ENCODE measurements around the gene PGAP1.
"Not testable (repeated sequence)": the region's sequence is repeated elsewhere in the genome, so short reads cannot be mapped to it uniquely, and the experiment has no call there.

Gene PGAP1

DNA sequence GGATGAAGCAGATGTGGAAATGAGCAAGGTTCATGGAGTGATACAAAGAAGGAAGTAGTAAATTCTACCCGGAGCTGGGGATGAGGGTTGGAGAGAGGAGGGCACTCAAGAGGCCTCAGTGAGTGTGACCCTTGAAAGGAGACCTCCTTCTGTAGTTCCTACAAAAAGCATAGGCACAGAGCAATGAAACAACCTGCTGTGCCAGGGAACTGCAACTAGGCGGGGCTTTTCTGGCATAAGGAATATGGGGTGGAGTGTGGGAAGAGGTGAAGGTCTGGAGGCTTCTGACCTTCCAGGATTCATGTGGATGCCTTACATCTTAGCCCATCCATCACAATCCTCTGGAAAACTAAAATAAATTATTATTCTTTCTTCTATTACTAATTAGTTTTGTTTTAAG, 25.5 kb upstream of the PGAP1 start:
- DNase-seq (ENCODE audit: low spot score): no peak

DNA sequence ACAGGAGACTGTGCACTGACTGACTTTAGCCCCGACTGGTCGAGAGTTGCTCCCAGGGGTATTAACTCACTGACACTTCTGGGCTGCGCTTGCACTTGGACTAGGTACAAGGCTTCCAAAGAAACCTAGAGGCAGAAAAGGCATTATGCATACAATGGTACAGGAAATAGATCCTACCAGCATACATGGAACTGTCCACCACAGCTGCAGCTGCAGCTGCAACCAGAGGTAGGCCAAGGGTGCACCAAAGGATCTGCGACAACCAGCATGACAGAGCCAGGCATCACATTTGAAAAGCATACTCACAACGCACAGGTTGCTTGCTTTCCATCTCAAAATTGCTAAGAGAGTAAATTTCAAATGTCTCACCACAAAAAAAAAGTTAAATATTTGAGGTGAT, 22.6 kb upstream of the PGAP1 start:
- no peak for DNase-seq (ENCODE audit: low spot score)

DNA sequence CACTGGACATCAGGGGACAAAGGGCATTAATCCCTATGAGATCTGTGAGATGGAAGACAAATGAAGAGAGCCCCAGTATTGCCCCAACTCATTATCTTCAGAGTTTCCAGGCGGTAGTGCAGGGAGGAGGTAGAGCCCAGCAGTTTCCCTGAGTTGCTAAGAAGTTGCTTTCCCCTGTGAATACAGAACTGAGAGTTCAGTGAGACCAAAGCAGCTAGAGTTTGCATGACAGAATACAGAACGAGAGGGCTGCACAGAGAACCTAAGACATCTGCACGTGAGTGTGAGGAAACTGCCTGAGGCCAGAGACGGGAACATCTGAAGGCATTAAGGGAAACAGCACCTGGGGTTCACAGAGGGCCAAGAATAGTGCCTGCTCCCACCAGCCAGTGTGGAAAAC, 18.1 kb upstream of the PGAP1 start:
- DNase-seq (ENCODE audit: low spot score): no peak

DNA sequence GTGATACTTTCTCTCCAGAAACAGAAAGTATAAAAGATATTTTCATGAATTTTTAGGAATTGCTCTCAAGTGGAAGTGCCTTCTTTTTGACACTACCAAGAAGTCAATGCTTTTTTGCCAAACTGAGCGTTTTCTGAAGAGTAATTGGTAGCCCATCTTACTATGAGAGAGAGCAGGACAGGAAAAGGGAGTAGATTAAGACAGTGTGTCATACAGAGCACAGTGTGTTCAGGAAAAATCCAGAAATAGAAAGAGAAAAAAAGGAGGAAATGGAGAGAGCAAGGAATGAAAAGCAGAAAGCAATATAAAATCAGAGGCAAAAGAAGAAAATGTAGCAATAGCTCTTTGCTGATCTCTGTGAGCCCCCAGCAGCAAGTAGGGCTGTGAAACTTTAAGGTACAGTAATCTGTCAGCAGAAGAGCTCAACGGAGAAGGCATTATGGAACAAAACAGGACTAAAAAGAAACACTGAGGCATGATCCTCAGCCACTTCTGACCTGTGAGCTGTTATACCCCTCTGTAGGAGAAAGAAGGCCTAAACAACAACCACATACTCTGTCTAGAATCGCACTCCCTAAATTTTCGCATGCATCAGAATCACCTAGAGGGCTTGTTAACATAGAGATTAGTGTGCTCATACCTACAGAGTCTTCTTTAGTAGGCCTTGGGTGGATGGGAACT, 15.0 kb upstream of the PGAP1 start:
- no peak for DNase-seq (ENCODE audit: low spot score)

DNA sequence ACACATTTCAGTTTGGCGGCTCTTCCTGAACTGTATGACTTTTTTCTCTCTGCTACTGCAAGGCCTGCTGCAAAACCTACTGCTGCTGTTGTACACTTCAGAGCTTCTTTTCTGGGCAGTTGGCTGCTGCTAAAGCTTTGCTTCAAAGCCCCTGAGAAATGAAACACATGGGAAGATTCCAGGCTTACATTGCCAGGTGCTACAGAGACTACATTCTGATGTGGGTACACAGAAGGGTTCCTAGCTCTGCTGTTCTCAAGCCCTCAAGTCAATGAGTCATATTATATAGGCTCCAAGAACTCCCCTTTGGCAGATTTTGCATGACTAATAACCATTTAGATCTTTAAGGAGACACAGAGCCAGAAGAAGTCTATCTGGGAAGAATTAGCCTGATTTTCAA, 12.9 kb upstream of the PGAP1 start:
- DNase-seq (ENCODE audit: low spot score): no peak

DNA sequence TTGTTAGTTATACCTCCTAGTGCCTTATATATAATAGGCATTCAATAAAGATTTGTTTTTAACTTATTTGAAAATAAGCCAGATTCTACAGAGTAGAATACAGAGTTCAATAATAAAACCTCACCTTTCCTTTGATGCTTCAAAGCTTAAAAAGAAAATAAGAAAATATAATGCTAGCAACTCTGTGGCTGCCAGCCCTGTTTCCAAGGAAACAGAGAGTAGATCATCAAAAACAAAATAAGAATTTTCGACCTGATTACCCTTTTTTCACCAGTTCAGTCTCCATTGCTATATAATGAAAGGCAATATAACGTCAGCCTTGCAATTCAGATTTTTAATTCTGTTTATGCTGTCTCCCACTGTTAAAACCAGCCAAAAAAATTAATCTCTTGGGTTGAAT, 8.9 kb upstream of the PGAP1 start:
- DNase-seq (ENCODE audit: low spot score): no peak

DNA sequence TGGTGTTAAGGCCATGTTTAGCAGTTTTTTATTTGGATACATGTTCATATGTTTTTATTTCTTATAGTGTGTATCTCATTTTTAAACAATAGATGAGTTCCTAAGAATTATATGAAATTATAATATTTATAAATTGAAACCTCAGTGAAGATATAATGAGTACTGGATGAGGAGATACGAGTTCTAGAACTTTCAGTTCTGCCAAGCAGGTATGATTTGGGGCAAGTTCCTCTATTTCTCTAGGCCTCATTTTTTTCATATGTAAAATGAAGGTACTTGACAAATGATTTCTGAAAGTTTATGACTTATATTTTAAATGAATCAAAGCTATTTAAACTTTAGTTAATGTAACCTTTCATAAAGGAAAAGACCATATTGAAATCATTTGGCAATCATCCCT, 8.2 kb upstream of the PGAP1 start:
- no peak for DNase-seq (ENCODE audit: low spot score)

DNA sequence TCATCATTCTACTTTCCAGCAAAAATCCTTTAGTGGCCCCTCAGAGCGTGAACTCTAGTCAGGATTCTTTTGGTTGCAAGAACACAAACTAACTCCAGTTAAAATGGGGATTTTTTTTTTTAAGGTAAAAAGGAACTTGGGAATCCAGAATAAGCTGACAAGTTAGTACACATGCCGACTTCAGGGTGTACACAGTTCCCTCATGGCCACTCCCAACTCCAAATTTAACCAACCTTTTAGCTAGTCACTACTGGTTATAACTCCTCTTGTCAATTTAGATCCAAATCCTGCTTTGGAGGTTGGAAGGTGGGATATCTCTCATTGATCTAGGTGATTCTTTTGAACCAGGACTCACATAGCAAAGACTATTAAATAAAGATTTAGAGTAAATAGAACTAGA, 5.0 kb upstream of the PGAP1 start:
- DNase-seq (ENCODE audit: low spot score): no peak

DNA sequence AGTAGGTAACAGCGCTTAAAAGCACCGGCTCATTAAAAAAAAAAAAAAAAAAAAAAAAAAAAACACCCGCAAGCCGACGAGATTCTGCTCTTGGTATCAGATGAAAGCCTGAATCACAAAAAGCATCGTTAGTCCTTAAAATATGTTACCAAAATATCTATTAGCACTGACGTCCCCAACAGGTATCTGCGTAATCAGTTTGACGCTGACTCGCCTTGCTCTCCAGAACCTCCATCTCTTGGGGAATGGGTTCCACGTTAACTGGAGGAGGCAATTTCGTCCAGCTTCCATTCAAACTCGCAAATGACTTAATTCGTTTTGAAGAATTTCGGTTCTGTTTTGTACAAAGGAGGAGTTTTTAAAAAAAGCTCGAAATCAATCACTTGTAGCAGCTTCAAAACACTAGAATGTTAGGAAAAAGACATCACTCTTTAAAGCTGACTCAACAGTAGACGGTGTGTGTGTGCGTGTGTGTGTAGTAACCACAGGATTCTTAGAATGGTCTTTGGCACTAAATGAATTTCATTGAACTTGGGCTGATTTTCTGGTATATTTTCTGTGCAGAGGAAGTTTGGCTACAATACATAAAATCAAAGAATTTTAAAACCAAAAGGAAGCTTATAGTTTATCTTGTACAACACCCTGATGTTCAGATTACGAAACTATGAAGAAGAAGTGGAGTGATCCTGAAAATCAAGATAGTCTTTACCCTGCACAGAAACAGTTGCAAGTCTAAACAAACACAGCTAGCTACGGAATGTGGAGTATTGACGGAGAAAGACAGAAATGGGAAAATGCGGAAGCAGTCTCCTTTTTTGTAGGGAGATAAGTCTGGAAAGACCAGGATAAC, 1.1 kb upstream of the PGAP1 start:
- peak; percentile 64 for DNase-seq (ENCODE audit: low spot score)

DNA sequence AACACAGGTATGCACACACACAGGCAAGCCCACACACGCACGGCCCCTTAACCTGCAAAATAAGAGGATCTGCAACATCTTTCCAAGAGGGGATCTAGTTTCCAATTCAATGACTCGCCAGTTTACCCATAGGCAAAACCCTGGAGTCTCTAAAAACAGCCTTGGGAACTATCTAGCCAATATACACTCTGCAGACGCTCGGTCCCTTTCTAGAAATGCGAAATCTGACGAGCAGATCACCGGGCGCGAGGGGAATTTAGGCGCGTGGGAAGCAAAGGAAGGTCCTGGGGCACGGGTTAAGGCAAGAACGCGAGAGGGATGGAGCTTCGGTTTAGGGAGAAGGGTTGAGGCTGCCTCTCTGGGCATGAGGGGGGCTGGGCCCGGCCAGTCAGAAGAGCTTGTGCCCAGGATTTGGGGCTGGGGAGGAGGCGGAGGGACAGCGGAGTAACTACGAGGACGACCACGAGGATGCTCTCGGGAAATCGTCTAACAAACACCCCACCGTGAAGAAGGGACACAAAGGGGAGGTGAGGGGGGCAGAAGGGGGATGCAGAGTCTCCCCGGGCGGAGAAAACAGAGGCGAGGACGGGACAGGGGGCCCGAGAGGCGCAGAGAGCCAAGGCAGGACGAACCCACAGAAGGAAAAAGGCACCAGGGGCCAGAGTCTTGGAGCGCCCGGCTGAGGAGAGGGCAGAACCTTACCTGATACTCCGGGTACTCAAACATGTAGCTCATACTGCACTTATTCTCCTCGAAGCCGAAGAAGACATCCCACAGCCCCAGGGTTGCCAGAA, 542 bp downstream of the PGAP1 start:
- DNase-seq (ENCODE audit: low spot score): peak; percentile 57

DNA sequence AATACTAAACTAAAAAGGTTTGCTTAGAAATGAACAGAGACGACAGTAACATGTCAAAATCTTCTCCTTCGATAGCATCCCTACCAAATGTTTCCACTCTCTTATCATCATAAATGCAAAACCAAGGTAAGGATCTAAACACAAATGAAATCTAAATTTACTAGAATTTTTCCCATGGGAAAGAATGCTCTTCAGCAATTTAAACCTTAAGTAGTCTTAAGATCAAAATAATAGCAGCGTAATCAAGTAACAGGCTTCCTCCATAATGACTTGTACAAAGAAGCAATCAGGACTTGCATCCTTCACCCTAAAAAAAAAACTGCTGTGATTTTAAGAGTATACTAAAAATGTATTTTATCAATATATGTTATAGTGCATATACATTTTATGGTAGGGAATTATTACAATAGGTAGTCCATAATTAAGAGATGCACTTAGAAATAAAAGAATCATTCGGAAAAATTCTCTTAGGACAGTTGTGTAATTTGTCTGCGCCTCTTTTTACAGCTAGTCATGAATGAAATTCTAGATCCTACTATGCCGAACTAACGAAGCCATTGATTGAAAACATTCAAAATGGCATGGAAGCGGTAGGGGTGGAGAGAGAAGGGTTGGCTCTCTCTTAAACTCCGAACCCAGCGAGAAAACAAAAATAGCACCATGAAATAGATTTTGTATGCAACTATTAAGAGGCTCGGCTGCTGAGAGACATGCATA, 1.3 kb downstream of the PGAP1 start:
- DNase-seq (ENCODE audit: low spot score): no peak

DNA sequence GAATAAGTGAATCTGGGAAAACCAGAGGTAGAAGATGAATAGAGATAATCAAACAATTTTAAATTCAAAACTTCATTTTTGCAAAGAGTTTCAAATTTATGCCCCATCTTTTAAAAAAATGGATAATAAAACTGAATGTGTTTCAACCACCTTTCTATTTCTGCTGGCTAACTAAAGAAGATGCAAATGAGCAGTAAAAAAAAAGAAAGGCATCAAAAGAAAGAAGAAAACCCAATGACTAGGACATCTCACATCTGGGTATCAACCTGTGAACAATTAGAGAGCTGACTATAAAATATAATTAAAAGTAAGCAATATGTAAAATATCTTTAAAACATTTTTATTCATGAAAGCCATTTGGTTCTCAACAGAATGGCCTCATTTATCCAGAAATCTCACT, 2.5 kb downstream of the PGAP1 start:
- no peak for DNase-seq (ENCODE audit: low spot score)

DNA sequence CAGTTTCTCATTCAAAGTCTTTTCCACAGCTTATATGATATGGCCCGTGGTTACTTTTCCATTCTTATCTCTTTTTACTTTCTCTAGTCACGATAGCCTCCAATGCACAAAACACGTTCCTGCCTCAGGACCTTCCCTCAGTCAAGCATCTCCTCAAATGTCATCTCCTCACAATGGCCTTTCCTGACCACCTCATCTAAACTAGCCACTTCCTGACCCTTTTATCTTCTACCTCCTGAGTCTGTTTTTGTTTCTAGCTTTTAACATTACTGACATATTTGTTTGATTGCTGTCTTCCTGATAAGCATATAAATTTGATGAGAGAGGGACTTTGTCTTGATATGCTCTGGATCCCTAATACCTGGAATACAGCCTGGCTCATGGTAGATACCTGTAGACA, 7.6 kb downstream of the PGAP1 start:
- no peak for DNase-seq (ENCODE audit: low spot score)

DNA sequence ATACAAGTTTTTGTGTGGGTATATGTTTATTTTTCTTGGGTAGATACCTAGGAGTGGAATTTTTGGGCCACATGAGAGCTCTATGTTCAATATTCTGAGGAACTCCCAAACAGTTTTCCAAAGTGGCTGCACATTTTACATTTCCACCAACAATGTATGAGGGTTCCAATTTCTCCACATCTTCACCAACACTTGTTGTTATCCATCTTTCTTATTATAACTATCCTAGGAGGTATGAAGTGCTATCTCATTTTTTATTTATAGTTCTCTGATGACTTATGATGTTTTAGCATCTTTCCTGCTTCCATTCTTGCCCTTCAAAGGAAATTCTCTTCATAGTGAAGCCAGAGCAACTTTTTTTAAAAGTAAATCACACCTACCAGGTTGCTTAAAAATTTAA, 8.7 kb downstream of the PGAP1 start:
- no peak for DNase-seq (ENCODE audit: low spot score)

DNA sequence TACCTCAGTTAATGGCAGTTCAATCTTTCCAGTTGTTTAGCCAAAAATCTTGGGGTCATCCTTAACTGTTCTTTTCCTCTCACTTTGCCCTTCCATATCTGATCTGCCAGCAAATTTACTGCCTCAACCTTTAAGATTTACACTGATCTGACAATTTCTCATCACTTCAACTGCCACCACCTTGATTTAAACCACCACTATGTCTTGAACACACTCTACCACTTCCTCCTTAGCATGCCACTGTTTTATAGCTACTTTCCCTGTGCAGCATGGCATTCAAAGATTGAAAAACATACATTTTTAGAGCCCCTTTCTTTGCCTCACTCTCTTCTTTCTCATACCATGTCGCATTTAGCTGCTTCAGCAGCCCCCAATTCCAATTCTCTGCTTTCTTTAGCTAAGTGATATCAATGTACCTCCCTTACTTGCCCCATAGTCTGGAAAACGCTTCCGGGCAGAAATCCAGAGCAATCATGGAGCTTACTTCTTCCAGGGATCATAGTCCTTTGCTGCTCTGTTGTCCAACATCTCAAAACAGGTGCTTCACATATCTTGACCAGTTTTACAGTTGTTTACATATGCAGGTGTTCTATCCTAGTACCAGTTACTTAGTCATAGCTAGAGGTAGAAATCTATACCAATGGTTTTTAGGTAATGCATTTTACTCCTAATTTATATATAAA, 10.9 kb downstream of the PGAP1 start:
- DNase-seq (ENCODE audit: low spot score): no peak

DNA sequence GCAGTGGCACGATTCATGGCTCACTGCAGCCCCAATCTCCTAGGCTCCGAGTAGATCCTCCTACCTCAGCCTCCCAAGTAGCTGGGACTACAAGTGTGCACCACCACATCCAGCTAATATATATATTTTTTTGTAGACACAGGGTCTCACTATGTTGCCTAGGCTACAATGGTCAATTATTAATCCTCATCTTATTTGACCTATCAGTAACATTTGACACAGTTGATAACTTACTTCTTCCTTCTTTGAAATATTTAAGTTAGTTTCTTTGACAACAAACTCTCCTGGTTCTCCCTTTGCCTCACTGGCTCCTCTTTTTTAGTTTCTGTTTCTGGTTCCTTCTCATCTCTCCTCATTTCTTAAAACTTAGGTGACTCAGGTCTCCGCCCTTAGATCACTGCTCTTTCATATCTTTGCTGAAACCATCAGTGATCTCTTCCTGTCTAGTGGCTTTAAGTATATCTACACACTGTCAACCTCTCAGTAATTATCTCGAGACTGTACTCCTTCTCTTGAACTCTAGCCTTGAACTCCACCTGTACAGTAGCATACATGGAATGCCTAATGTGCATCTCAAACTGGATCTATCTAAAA, 11.5 kb downstream of the PGAP1 start:
- no peak for DNase-seq (ENCODE audit: low spot score)

DNA sequence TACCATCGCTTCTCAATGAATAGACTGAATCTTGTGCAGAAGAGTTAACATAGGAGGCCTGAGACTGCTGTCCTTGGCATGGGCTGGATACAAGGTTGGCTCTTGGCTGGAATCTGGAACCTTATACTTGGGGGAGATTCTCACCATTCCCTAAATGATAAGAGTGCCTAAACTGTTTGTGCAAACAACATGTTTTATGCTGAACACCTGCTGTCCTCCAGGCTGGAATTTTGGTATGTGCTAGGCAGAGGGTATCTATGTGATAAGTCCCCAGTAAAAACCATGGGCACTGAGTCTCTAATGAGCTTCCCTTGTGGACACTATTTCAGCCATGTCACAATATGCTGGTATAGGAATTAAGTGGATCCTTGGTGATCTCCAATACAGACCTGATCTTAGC, 12.8 kb downstream of the PGAP1 start:
- DNase-seq (ENCODE audit: low spot score): no peak

DNA sequence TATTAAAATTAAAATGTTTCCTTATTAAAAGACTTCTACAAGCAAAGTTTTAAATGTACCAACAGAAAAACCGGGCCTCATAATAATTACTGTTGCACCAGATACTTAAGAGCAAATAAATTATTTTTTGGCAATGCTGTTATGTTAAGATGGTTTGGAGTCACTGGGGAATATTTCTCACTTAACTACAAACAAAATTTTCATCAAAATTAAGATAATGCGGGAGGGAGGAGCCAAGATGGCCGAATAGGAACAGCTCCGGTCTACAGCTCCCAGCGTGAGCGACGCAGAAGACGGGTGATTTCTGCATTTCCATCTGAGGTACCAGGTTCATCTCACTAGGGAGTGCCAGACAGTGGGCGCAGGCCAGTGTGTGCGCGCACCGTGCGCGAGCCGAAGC, 21.1 kb downstream of the PGAP1 start:
- not testable (repeated sequence) for DNase-seq (ENCODE audit: low spot score)

DNA sequence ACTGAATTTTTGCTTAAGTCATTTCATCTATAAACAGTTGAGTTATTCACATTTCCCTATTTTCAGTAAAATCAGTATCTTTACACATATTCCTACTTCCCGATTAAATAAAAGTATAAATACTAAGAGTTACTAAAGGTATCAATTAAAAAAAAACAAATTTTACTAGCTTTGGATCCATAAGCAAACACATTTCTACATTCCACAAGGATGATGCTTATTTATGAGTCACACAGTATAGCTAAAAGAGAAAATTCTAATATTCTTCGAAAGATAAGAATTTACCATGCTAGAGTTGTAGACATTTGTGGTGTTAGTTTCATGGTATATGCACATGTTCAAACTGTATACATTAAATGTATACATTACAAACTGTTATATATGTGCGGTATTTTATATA, 23.7 kb downstream of the PGAP1 start:
- DNase-seq (ENCODE audit: low spot score): no peak

DNA sequence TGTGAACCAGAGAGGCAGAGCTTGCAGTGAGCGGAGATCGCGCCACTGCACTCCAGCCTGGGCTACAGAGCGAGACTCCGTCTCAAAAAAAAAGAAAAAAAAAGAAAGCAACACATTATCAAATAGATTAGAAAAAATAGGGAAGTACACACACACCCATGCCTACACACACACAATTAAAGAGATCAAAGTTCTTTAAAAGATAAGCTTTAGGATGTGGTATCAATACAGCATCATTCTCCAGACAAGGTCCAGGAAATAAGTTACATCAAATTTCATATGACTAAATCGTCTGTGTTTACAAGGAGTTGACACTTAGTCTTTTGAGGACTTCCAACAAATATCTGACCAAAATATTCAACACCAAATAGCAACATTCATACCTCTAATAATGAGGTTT, 25.7 kb downstream of the PGAP1 start:
- no peak for DNase-seq (ENCODE audit: low spot score)

DNA sequence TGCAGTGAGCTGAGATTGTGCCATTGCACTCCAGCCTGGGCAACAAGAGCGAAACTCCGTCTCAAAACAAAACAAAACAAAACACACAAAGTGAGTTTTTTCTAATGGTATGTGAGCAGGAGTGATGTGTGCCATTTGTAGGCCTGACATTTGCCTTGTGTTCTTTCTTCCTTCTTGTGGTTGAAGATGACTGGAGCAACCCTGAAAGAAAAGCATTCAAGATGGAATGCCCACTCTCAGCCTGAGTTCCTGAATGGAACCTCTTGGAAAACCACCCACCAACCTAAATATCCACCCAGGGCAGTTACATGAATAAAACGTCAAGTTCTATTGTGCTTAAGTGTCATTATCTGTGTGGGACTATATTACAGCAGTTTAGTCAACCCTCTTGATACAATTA, 26.5 kb downstream of the PGAP1 start:
- no peak for DNase-seq (ENCODE audit: low spot score)

Data from pons (tissue), 1 donor.